Fibroblast of skin of left quadriceps (primary cell): ENCODE data around the gene PARPBP.
A peak's percentile ranks its signal among the peaks of the same experiment; 100 is the strongest.
"Not testable (repeated sequence)": the region's sequence is repeated elsewhere in the genome, so short reads cannot be mapped to it uniquely, and the experiment has no call there.

Source experiments
- DNase-seq, 2 experiments: peaks; one replicate each; pipeline ENCODE4 v3.0.0-alpha.2; 2013; ENCODE audit warnings: low read depth in 2 of 2

The PARPBP gene, protein sequence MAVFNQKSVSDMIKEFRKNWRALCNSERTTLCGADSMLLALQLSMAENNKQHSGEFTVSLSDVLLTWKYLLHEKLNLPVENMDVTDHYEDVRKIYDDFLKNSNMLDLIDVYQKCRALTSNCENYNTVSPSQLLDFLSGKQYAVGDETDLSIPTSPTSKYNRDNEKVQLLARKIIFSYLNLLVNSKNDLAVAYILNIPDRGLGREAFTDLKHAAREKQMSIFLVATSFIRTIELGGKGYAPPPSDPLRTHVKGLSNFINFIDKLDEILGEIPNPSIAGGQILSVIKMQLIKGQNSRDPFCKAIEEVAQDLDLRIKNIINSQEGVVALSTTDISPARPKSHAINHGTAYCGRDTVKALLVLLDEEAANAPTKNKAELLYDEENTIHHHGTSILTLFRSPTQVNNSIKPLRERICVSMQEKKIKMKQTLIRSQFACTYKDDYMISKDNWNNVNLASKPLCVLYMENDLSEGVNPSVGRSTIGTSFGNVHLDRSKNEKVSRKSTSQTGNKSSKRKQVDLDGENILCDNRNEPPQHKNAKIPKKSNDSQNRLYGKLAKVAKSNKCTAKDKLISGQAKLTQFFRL

DNA sequence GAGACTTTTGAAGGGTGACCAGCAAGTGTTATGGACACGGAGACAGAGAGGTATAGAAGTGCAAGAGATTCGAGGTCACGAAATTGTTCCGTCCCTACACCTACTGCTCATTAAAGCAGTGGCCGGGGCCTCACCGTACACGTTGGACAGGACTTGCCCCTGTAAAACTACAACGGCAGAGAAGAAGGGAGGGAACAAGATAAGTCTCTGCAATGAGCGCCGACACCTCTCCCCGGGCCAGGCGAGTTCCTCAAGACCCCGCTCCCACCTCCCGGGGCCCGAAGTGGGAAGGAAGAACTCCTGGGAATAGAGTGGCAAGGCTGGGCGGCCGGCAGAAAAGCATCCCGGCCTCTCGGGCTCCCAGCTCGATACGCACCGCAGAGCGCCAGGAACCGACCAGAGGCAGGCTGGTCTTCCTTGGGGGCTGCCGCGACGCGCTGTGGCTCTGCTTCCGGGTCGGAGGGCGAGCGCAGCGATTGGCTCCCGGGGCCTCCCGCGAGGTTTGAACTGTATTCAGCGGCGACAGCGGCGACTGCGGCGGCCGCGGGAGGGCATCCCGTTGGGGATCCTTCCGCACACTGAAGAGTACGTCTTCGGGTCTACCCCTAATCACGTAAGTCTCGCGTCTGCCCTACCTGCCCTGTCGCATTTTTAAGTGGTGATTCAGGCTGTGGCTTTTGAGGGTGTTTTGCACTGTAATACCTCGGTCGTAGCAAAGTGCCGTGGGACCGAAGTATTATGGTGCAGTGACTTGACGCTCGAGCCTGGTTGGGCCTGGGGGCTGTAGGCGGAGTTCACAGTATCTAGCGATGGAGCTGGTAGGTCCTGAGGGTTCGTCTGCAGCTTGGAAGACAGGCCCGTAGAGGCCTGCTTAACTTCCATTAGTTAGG lies at the start of gene PARPBP, which contains the start of gene NUP37:
PARPBP (plus strand) TSS at position 510 of the 890 bp plus-strand sequence. CDS start 3,706 bp downstream, outside the sequence.
NUP37 (minus strand) TSS at position 441 of the 890 bp plus-strand sequence. CDS start 1,596 bp downstream, outside the sequence.
- DNase-seq: peak; percentile 64 to 67

GRCh38 chr12:102072092-102072491 lies 47.9 kb upstream of the PARPBP start:
- DNase-seq: not testable (repeated sequence)

- no peak for DNase-seq
Measured at GRCh38 chr12:102080842-102081241, 39.1 kb upstream of the PARPBP start.

DNA sequence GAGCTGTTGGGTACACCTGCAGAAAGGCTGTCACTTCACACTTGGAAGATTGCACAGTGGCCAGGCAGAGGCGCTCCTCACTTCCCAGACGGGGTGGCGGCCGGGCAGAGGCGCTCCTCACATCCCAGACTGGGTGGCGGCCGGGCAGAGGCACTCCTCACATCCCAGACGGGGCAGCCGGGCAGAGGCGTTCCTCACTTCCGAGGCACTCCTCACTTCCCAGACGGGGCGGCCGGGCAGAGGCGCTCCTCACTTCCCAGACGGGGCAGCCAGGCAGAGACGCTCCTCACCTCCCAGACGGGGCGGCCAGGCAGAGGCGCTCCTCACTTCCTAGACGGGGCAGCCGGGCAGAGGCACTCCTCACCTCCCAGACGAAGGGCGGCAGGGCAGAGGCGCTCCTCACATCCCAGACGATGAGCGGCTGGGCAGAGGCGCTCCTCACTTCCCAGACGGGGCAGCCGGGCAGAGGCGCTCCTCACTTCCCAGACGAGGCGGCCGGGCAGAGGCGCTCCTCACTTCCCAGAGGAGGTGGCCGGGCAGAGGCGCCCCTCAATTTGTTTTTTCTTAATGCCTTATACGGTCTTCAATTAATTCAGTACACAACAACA lies 30.7 kb upstream of the PARPBP start:
- DNase-seq: not testable (repeated sequence)

DNA sequence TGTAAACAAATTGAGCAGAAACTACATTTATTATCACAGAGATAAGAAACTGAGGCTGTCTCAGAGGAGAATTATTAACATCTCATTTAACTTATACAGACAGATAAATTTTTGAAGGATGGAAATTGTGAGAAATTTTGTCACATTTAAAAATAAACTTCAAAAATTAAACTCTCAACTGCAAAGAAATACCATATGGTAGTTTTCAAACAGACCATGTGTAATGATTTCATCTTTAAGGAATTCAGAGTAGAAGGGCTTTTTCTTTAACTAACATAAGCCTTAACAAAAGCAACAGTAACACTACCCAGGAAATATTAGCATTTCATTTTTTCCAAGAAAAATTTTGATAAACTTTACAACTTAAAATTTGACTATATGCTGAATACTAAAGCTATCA lies 26.7 kb upstream of the PARPBP start:
- DNase-seq: peak; percentile 14 to 17

DNA sequence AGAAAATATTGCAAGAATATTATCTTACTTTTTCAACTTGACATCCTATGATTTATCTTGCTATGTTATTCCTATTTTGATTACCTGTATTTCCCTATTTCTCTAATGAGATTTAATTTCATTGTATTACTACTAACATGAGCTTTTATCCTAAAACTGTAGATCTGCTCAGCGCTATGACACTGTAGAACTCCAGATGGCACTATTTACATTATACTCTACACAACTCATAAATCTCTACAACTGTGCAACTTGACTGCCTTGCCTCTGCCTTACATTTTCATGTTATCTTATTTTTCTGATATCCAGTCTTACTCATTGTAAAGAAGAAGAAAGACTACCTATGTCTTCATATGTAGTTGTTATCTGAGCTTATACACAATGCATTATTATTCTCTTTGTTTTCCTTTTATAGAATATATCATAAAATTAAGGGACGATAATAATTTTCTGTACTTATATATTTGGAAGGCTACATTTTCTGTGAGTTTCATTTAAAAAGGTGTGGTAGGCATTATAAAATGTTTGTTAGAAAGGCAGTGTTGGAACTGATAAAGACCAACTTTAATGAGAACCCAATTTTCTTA lies 24.2 kb upstream of the PARPBP start:
- peak in 1 of 2 experiments; percentile 6 for DNase-seq

DNA sequence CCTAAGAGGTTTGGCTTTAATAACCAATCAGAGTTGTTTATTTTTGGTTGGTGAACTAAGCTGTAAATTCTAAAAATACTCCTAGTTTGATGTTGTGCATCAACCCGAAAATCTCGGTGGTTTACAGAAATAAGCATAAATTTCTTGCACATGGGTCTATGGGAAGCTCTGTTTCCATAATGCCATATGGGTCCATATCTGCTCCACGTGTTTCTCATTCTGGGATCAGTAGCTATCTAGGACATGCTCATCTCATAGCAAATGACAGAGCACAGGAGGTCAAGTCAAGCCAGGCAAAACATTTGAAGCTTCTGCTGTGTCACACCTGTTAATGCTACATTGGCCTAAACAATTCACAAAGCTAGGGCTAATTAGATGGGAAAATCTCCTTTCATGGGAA lies 23.1 kb upstream of the PARPBP start:
- no peak for DNase-seq

GRCh38 chr12:102106905-102107304 lies 13.1 kb upstream of the PARPBP start:
- DNase-seq: no peak

GRCh38 chr12:102107970-102108369 lies 12.0 kb upstream of the PARPBP start:
- no peak for DNase-seq

GRCh38 chr12:102110782-102111181 lies 9.2 kb upstream of the PARPBP start:
- DNase-seq: no peak

DNA sequence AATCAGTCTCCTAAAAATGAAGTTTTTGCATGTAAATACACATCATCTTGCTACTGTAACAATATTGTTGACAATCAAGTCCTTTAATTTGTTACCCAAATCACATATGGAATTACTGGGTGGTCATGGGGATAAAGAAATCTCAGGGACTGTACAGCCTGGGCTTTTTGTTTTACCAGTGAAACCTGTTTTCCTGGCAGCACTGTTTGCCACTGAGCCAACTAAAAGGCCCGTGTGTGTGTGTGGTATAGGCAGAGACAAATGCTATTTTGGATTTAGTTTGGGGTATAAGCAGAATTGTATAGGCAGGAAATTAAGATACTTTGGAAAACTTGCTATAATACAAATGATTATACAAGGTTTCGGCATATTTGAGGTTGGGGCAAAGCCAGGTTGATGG lies 5.8 kb upstream of the PARPBP start:
- DNase-seq: no peak

DNA sequence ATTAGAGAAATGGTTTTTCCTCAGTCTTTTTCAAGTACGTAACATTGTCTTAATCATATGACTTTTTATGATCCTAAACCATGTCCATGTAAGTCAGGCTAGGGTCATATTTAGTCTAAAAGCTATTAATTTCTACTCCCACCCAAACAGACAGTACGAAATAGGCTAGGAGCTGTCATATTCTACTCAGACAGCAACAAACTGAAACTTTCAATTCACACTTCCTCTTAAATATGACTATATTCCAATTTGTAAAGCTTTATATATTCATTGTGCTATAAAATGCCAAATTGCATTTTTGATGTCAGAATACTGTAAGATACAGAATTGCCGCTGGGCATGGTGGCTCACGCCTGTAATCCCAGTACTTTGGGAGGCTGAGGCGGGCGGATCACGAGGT lies 3.6 kb upstream of the PARPBP start:
- DNase-seq: no peak

DNA sequence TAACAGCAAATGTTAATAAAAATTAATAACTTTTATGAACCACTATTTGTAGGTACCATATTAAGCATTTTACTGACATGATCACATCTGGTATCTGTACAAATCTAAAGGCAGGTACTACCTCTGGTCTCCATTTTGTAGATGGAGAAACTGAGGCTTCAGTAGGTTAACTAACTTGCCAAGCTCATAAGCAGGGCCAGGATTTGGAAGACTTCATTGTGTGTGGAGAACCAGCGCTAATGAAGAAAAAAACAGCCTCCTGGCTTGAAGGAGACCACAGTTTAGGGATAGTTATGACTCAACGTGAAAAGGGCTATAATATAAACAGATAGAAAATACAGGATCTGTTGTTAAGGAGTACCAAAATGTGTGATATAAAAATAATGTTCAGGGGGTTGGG lies 1.1 kb upstream of the PARPBP start:
- DNase-seq: no peak

DNA sequence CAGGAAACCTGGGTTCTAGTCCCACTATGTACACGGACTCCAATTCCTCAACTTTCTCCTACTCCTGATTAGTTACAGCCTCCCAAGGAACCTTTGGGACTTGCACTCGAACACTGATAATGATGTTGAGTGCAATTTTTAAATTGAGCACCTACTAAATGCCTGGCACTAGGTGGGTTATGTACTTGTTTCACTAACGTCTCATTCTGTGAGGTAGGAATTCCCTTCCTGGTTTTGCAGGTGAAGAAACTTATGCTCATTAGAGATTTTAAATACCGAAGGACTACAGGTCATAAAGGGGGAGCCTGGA lies 536 bp downstream of the PARPBP start:
- DNase-seq: no peak

DNA sequence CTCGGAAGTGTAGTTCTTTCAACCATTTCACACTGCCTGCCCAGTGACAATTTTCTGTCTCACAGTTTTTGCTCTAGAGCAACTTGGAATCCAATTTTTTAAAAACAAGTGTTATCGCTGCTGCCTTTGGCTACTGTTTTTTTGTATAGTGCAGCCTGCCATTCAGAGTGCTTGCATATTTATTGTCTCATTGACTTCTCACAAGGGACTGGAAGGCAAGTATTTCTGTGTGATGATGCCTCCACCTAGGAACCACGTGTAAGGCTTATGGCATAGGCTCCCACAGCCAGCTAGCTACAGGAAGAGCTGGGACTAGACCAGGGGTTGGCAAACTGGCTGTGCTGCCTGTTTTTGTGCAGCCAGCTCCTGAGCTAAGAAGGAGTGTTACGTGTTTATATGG lies 903 bp downstream of the PARPBP start:
- DNase-seq: no peak

DNA sequence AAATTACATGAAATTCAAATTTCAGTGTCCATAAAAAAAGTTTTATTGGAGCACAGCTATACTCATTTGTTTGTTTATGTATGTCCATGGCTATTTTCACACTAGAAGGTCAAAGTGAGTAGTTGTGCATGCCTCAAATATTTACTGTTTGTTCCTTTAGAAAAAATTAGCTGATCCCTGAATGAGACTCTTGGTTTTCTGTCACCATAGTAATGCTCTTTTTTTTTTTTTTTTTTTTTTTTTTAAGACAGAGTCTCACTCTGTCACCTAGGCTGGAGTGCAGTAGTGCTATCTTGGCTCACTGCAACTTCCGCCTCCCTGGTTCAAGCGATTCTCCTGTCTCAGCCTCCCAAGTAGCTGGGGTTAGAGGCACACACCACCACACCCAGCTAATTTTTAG lies 1.3 kb downstream of the PARPBP start:
- not testable (repeated sequence) for DNase-seq

DNA sequence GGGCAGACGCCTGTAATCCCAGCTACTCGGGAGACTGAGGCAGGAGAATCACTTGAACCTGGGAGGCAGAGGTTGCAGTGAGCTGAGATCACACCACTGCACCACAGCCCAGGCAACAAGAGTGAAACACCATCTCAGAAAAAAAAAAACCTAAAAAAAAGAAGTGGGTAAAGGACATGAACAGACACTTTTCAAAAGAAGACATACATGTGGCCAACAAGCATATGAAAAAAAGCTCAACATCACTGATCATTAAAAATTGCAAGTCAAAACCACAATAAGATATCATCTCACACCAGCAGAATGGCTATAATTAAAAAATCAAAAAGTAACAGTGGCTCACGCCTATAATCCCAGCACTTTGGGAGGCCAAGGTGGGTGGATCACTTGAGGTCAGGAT lies 10.7 kb downstream of the PARPBP start:
- not testable (repeated sequence) for DNase-seq

DNA sequence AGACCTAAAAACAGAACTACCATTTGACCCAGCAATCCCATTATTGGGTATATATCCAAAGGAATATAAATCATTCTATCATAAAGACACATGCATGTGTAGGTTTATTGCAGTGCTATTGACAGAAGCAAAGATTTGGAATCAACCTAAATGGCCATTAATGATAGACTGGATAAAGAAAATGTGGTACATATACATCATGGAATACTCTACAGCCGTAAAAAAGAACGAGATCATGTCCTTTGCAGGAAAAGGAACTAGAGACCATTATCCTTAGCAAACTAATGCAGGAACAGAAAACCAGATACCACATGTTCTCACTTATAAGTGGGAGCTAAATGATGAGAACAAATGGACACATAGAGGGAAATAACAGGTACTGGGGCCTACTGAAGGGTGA lies 11.5 kb downstream of the PARPBP start:
- not testable (repeated sequence) for DNase-seq

DNA sequence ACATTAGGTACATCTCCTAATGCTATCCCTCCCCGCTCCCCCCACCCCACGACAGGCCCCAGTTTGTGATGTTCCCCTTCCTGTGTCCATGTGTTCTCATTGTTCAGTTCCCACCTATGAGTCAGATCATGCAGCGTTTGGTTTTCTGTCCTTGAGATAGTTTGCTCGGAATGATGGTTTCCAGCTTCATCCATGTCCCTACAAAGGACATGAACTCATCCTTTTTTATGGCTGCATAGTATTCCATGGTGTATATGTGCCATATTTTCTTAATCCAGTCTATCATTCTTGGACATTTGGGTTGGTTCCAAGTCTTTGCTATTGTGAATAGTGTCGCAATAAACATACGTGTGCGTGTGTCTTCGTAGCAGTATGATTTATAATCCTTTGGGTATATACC lies 17.6 kb downstream of the PARPBP start:
- DNase-seq: not testable (repeated sequence)

GRCh38 chr12:102142866-102143373 lies 22.9 kb downstream of the PARPBP start:
- not testable (repeated sequence) for DNase-seq

- no peak for DNase-seq
Measured at GRCh38 chr12:102144221-102144620, 24.2 kb downstream of the PARPBP start.
